Liver (tissue), 9 donors: ENCODE results near the gene UBXN4. TPM values are rescaled to one million over a fixed set of nuclear protein-coding genes. Genes with fewer than 3 reads are reported as not detected.
A peak's percentile ranks its signal among the peaks of the same experiment; 100 is the strongest.
"Not testable (repeated sequence)": the region's sequence is repeated elsewhere in the genome, so short reads cannot be mapped to it uniquely, and the experiment has no call there.

ENCODE experiments used
- DNase-seq: peaks from one replicate; pipeline ENCODE4 v3.0.0-alpha.2; 2017; ENCODE audit warnings: low spot score
- H3K27ac ChIP-seq, 2 donors: one replicate each; pipeline ENCODE4 v1.7.0; 2013; ENCODE audit warnings: inconsistent platforms in 2 of 2, low read length in 2 of 2, control low read depth in 1 of 2, low read depth in 1 of 2, mild to moderate bottlenecking in 1 of 2
- H3K27me3 ChIP-seq, 4 donors: one replicate each; pipeline versions ENCODE4 v1.6.1 to v1.7.0; 2013; ENCODE audit warnings: low read length in 3 of 4, inconsistent platforms in 1 of 4, mild to moderate bottlenecking in 1 of 4, moderate library complexity in 1 of 4; ENCODE audit not compliant: control insufficient read depth in 4 of 4, insufficient read depth in 4 of 4
- H3K36me3 ChIP-seq, 4 donors: one replicate each; pipeline versions ENCODE4 v1.6.1 to v1.7.0; 2013; ENCODE audit warnings: low read length in 3 of 4, mild to moderate bottlenecking in 3 of 4, low read depth in 1 of 4, moderate library complexity in 1 of 4; ENCODE audit not compliant: control insufficient read depth in 4 of 4, insufficient read depth in 3 of 4
- H3K4me1 ChIP-seq, 4 donors: one replicate each; pipeline versions ENCODE4 v1.6.1 to v1.7.0; 2013; ENCODE audit warnings: low read length in 3 of 4, mild to moderate bottlenecking in 3 of 4, moderate library complexity in 1 of 4; ENCODE audit not compliant: control insufficient read depth in 4 of 4, insufficient read depth in 4 of 4
- H3K4me3 ChIP-seq, 3 donors: one replicate each; pipeline versions ENCODE4 v1.6.1 to v1.7.0; 2013; ENCODE audit warnings: low read length in 3 of 3, control low read depth in 1 of 3, low read depth in 1 of 3, mild to moderate bottlenecking in 1 of 3
- H3K9ac ChIP-seq, 2 donors: one replicate each; pipeline ENCODE4 v1.7.0; 2013; ENCODE audit warnings: low read length in 2 of 2, mild to moderate bottlenecking in 2 of 2, moderate library complexity in 2 of 2, control low read depth in 1 of 2, low read depth in 1 of 2
- H3K9me3 ChIP-seq, 4 donors: one replicate each; pipeline versions ENCODE4 v1.6.1 to v1.7.0; 2013; ENCODE audit warnings: low read length in 3 of 4; ENCODE audit not compliant: control insufficient read depth in 4 of 4
- CTCF ChIP-seq: fragments of 150-350 bp; IDR thresholded peaks from 2 replicates; pipeline ENCODE4 v1.5.1; 2017; ENCODE audit warnings: improper control_type of control experiment, low read depth, low read length; ENCODE audit not compliant: missing input control
- EGR1 ChIP-seq, 2 donors: IDR thresholded peaks; 2 replicates each; pipeline ENCODE4 v1.6.1; 2016 to 2018; ENCODE audit warnings: antibody characterized with exemption in 2 of 2, low read depth in 2 of 2
- FOXA1 ChIP-seq: IDR thresholded peaks from 2 replicates; pipeline ENCODE4 v1.6.1; 2016; ENCODE audit warnings: antibody characterized with exemption
- HNF4G ChIP-seq: IDR thresholded peaks from 2 replicates; pipeline ENCODE4 v1.6.1; 2016; ENCODE audit warnings: antibody characterized with exemption
- NR2F2 ChIP-seq: IDR thresholded peaks from 2 replicates; pipeline ENCODE4 v1.6.1; 2016; ENCODE audit warnings: antibody characterized with exemption
- RAD21 ChIP-seq, 2 donors: IDR thresholded peaks; 2 replicates each; pipeline ENCODE4 v1.6.1; 2016; ENCODE audit warnings: antibody characterized with exemption in 2 of 2, mild to moderate bottlenecking in 2 of 2
- REST ChIP-seq: IDR thresholded peaks from 2 replicates; pipeline ENCODE4 v1.6.1; 2016; ENCODE audit warnings: antibody characterized with exemption, mild to moderate bottlenecking
- RXRA ChIP-seq, 2 donors: IDR thresholded peaks; 2 replicates each; pipeline ENCODE4 v1.6.1; 2017 to 2018; ENCODE audit warnings: antibody characterized with exemption in 2 of 2, mild to moderate bottlenecking in 1 of 2
- TAF1 ChIP-seq: conservative IDR thresholded peaks from 2 replicates; pipeline ENCODE4 v1.6.1; 2016; ENCODE audit warnings: antibody characterized with exemption, mild to moderate bottlenecking
- WGBS: extraction: QIAGEN DNeasy Blood & Tissue Kit; methylation state at CpG from one replicate; pipeline ENCODE4 v1.1.7; 2013; 5-methylcytosine and 5-hydroxymethylcytosine counted together
- polyA plus RNA-seq, 2 donors: library from polyadenylated mRNA; stranded (reverse) in 1 of 2; unstranded in 1 of 2; fragments of 200-250 nt in 1 of 2; fragments of >200 nt in 1 of 2; fragmentation: Nextera tagmentation in 1 of 2; extraction: Ambion mirVana in 1 of 2; gene quantifications; one replicate each; pipeline versions ENCODE4 v1.2.1 to v1.2.3, GENCODE V29; 2013 to 2015
- total RNA-seq, 2 donors: library from RNA; depleted of rRNA; stranded (reverse); fragments of >200 nt; gene quantifications; one replicate each; pipeline ENCODE4 v1.2.3, GENCODE V29; 2014
- TF ChIP-seq, protein P1 (sequence below): IDR thresholded peaks from 2 replicates; pipeline ENCODE4 v1.6.1; 2016; ENCODE audit warnings: antibody characterized with exemption
- donor health status: healthy.
- donor health status: healthy.
- donor health status: healthy.
- donor health status: healthy.
- donor health status: healthy.

The UBXN4 gene
- total and polyA plus RNA-seq, 4 donors, result 46.5 to 172 (median 67.4) TPM

GRCh38 chr2:135709992-135710391 lies 31.7 kb upstream of the UBXN4 start:
- no peaks in the 10 kb centered on the region for H3K4me1 ChIP-seq
- no peak overlapping the region for H3K9ac ChIP-seq
- peaks cover 0 to 2% (median 0%) of the 10 kb centered on the region in 4 donors for H3K36me3 ChIP-seq
- H3K27me3 ChIP-seq, result no peaks in the 10 kb centered on the region
- WGBS, result 65% methylated on average over 6 of the region's 6 CpGs
- DNase-seq, result peak; percentile 81
- no peaks in the 10 kb centered on the region for H3K9me3 ChIP-seq
- H3K27ac ChIP-seq, result no peak overlapping the region
- H3K4me3 ChIP-seq, result no peak overlapping the region
- TF ChIP-seq CTCF (peak; percentile 94), RAD21 (IDR thresholded peaks at IDR 0.05) (peak; percentile 94 to 98)
- TF ChIP-seq, protein P1, sequence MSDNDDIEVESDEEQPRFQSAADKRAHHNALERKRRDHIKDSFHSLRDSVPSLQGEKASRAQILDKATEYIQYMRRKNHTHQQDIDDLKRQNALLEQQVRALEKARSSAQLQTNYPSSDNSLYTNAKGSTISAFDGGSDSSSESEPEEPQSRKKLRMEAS, result no peak

DNA sequence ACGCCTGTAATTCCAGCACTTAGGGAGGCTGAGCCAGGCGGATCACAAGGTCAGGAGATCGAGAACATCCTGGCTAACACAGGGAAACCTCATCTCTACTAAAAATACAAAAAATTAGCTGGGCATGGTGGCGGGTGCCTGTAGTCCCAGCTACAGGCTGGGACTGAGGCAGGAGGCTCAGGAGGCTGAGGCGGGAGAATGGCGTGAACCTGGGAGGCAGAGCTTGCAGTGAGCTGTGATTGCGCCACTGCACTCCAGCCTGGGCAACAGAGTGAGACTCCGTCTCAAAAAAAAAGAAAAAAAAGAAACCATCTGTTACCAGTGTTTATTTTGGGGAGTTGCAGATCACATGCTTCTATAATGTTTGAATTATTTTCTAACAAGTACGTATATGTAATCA lies 26.6 kb upstream of the UBXN4 start:
- WGBS, result 97% methylated on average over 9 of the region's 9 CpGs
- H3K4me1 ChIP-seq, H3K27me3 ChIP-seq, H3K9ac ChIP-seq, DNase-seq, H3K4me3 ChIP-seq, H3K27ac ChIP-seq, H3K9me3 ChIP-seq: not testable (repeated sequence)
- H3K36me3 ChIP-seq, result peaks cover under 1 to 13% (median 7%) of the 10 kb centered on the region in 4 donors

- H3K27ac ChIP-seq, result no peak overlapping the region
- no peaks in the 10 kb centered on the region for H3K27me3 ChIP-seq
- H3K9me3 ChIP-seq, result no peaks in the 10 kb centered on the region
- H3K4me3 ChIP-seq, result no peak overlapping the region
- DNase-seq, result no peak
- 87% methylated on average over 2 of the region's 2 CpGs for WGBS
- peaks cover 2 to 19% (median 6%) of the 10 kb centered on the region in 4 donors for H3K36me3 ChIP-seq
- TF ChIP-seq HNF4G (no peak), EGR1 (IDR thresholded peaks at IDR 0.05; ENCODE audit: low read depth in 2 of 2) (no peak), RXRA (IDR thresholded peaks at IDR 0.05) (no peak), REST (no peak), FOXA1 (no peak), TAF1 (no peak), NR2F2 (no peak)
- no peak overlapping the region for H3K9ac ChIP-seq
- no peaks in the 10 kb centered on the region for H3K4me1 ChIP-seq
Measured at GRCh38 chr2:135728064-135728743, 13.5 kb upstream of the UBXN4 start.
